ENCODE measurements around the gene ZRANB3.

DNA sequence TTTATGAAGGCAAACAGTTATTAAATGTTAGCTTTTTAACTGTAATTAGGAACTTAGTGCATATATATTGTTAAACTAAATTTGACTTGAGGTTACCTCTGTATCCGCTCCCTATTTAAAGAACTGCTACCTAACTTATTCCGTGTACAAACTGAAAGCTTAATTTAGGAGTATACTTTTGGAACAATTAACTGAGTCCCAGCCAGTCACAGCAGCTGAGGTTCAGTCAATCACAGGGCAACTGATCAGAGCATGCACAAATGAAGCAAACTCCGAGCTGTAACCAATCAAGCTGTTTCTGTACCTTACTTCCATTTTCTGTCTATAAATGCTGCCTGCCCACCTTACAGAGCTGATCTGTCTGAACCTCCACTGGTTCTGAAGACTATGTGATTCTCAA is 417.7 kb downstream of the ZRANB3 start:
- TF ChIP-seq CTCF (IDR thresholded peaks at IDR 0.05; ENCODE audit: low read depth, low read length) = no peak
- TF ChIP-seq EZH2phosphoT487 (IDR thresholded peaks at IDR 0.05; ENCODE audit: low read depth) = no peak

Data from OCI-LY3 (cell line).